Measurements from ENCODE around the gene GFPT2.

- no peak for TF ChIP-seq ZBTB7A (IDR thresholded peaks at IDR 0.05; ENCODE audit: low read depth)
- TF ChIP-seq MAX (IDR thresholded peaks at IDR 0.05) = no peak
- no peak for TF ChIP-seq NFIC (IDR thresholded peaks at IDR 0.05)
- TF ChIP-seq EP300 (IDR thresholded peaks at IDR 0.05; ENCODE audit: borderline replicate concordance) = no peak
- no peak for TF ChIP-seq RAD21 (IDR thresholded peaks at IDR 0.05; ENCODE audit: low read depth)
- no peak for TF ChIP-seq YY1 (IDR thresholded peaks at IDR 0.05; ENCODE audit: low read depth)
- TF ChIP-seq, protein P1, sequence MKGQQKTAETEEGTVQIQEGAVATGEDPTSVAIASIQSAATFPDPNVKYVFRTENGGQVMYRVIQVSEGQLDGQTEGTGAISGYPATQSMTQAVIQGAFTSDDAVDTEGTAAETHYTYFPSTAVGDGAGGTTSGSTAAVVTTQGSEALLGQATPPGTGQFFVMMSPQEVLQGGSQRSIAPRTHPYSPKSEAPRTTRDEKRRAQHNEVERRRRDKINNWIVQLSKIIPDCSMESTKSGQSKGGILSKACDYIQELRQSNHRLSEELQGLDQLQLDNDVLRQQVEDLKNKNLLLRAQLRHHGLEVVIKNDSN (IDR thresholded peaks at IDR 0.05) = no peak
Measured at GRCh38 chr5:180330270-180330648, 22.9 kb downstream of the GFPT2 start.
